Peyer's patch (tissue), 4 donors: ENCODE measurements around the gene SNRPD2.

Experiments
- POLR2A ChIP-seq, 2 donors: fragments of 450-650 bp; IDR thresholded peaks; one replicate each; pipeline ENCODE4 v1.5.1; 2017; ENCODE audit warnings: antibody characterized with exemption in 2 of 2, mild to moderate bottlenecking in 2 of 2, moderate library complexity in 2 of 2
- TF ChIP-seq, protein P1 (sequence below), 6 experiments: fragments of 450-650 bp in 4 of 6; fragments of 200-600 bp in 2 of 6; sonication (generic) in 1 of 6; IDR thresholded peaks; one replicate each; pipeline ENCODE4 v1.5.1; 2017 to 2019; ENCODE audit warnings: antibody characterized with exemption in 6 of 6, mild to moderate bottlenecking in 3 of 6, moderate library complexity in 1 of 6

GRCh38 chr19:45733160-45733810, 41.5 kb upstream of the SNRPD2 start, which contains the start of gene MEIOSIN:
- TF ChIP-seq, protein P1, sequence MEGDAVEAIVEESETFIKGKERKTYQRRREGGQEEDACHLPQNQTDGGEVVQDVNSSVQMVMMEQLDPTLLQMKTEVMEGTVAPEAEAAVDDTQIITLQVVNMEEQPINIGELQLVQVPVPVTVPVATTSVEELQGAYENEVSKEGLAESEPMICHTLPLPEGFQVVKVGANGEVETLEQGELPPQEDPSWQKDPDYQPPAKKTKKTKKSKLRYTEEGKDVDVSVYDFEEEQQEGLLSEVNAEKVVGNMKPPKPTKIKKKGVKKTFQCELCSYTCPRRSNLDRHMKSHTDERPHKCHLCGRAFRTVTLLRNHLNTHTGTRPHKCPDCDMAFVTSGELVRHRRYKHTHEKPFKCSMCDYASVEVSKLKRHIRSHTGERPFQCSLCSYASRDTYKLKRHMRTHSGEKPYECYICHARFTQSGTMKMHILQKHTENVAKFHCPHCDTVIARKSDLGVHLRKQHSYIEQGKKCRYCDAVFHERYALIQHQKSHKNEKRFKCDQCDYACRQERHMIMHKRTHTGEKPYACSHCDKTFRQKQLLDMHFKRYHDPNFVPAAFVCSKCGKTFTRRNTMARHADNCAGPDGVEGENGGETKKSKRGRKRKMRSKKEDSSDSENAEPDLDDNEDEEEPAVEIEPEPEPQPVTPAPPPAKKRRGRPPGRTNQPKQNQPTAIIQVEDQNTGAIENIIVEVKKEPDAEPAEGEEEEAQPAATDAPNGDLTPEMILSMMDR (IDR thresholded peaks at IDR 0.05): no peak
- no peak for TF ChIP-seq POLR2A (IDR thresholded peaks at IDR 0.05)
